DOHH2 (cell line): ENCODE results near the gene PHYKPL.

Experiments
- EZH2phosphoT487 ChIP-seq: fragments of 200-600 bp; sonication (generic); IDR thresholded peaks from 2 replicates; pipeline ENCODE4 v1.6.1; 2017; ENCODE audit warnings: borderline replicate concordance, mild to moderate bottlenecking, antibody characterized with exemption, low read length, moderate library complexity, mixed read lengths
- TF ChIP-seq, protein P1 (sequence below): fragments of 200-600 bp; sonication (generic); IDR thresholded peaks from one replicate; pipeline ENCODE4 v1.5.1; 2014; ENCODE audit warnings: antibody characterized with exemption, mild to moderate bottlenecking, low read depth, low read length; ENCODE audit not compliant: poor library complexity, severe bottlenecking

DNA sequence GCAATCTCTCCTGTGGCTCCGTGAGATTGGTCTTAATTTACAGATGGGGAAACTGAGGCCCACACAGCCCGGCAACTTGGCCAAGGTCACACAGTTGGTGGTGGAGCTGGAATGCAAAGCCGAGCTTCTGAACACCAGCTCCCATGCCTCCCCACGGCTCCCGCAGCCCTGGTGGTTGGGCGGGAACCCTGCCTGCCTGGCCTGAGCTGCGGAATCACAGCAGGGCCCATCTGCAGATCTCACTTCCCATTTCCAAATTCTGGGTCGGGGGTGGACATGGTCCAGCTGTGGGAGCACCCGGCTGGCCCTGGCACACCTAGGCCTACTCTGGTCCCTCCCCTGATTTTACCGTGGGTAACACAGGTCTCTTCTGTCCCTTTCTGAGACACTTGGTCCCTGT, 35.3 kb upstream of the PHYKPL start:
- TF ChIP-seq, protein P1, sequence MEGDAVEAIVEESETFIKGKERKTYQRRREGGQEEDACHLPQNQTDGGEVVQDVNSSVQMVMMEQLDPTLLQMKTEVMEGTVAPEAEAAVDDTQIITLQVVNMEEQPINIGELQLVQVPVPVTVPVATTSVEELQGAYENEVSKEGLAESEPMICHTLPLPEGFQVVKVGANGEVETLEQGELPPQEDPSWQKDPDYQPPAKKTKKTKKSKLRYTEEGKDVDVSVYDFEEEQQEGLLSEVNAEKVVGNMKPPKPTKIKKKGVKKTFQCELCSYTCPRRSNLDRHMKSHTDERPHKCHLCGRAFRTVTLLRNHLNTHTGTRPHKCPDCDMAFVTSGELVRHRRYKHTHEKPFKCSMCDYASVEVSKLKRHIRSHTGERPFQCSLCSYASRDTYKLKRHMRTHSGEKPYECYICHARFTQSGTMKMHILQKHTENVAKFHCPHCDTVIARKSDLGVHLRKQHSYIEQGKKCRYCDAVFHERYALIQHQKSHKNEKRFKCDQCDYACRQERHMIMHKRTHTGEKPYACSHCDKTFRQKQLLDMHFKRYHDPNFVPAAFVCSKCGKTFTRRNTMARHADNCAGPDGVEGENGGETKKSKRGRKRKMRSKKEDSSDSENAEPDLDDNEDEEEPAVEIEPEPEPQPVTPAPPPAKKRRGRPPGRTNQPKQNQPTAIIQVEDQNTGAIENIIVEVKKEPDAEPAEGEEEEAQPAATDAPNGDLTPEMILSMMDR, result no peak
- TF ChIP-seq EZH2phosphoT487, result no peak
